ENCODE measurements around the gene ZBED4. TPM values are rescaled to one million over a fixed set of nuclear protein-coding genes. Genes with fewer than 3 reads are reported as not detected.
"Not testable (repeated sequence)": the region's sequence is repeated elsewhere in the genome, so short reads cannot be mapped to it uniquely, and the experiment has no call there.

Gene ZBED4, protein sequence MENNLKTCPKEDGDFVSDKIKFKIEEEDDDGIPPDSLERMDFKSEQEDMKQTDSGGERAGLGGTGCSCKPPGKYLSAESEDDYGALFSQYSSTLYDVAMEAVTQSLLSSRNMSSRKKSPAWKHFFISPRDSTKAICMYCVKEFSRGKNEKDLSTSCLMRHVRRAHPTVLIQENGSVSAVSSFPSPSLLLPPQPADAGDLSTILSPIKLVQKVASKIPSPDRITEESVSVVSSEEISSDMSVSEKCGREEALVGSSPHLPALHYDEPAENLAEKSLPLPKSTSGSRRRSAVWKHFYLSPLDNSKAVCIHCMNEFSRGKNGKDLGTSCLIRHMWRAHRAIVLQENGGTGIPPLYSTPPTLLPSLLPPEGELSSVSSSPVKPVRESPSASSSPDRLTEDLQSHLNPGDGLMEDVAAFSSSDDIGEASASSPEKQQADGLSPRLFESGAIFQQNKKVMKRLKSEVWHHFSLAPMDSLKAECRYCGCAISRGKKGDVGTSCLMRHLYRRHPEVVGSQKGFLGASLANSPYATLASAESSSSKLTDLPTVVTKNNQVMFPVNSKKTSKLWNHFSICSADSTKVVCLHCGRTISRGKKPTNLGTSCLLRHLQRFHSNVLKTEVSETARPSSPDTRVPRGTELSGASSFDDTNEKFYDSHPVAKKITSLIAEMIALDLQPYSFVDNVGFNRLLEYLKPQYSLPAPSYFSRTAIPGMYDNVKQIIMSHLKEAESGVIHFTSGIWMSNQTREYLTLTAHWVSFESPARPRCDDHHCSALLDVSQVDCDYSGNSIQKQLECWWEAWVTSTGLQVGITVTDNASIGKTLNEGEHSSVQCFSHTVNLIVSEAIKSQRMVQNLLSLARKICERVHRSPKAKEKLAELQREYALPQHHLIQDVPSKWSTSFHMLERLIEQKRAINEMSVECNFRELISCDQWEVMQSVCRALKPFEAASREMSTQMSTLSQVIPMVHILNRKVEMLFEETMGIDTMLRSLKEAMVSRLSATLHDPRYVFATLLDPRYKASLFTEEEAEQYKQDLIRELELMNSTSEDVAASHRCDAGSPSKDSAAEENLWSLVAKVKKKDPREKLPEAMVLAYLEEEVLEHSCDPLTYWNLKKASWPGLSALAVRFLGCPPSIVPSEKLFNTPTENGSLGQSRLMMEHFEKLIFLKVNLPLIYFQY
- total RNA-seq (2014; rRNA removed; shearing (Covaris generic)) = 10.0 and 12.8 TPM in 2 replicates

DNA sequence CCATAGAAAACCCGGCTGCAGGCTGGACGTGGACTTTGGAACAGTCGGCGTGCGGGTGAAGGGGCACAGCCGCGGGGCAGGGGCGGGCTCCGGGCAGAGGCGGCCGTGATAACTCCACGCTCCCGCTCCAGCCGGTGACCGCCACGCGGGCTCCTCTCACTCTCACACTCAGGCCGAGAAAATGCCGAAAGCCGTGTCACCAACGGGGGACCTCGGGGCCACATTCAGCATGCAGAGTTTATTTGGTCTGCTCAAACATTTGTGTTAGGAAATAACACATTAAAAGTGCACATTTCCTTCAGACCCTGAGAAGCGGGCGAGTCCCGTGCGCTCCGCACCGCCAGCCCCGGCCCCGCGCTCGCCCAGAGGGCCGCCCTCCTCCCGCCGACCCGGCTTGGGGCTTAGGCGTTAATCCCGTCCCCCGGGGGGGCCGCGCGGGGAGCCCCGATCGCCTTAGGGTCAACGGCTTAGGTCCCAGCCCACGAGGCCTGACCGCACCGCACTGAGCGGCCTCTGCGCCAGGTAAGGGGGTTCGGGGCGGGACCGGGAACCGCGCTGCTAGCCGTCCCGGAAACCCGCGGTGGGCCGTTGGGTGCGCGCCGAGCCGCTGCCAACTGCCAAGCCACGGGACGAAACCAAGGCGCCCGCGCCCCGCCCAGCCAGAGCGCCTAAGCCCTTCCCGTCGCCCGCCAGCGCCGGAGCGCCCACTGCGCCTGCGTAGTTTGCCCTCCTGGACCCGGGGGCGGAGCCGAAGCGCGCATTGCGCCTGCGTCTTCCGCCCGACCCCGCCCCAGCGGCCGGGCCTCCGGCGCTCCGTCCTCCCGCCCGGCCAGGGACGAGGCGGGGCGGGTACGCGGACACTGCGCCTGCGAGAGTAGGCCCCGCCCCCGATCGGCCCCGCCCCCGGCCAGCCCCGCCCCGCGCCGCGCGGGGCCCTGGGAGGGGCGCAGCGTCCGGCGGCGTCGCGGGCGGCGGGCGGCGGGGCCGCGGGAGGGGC is at the start of gene ZBED4:
Gene ZBED4, plus strand, starts transcription at position 947 of the 997 bp plus-strand sequence. CDS start 29,819 bp downstream, outside the sequence.
- DNase-seq (ENCODE audit: low spot score) = peak; percentile 95
- in situ Hi-C loops (cut with HindIII; ENCODE audit: low sequenced_read_pairs) = no loop called here

DNA sequence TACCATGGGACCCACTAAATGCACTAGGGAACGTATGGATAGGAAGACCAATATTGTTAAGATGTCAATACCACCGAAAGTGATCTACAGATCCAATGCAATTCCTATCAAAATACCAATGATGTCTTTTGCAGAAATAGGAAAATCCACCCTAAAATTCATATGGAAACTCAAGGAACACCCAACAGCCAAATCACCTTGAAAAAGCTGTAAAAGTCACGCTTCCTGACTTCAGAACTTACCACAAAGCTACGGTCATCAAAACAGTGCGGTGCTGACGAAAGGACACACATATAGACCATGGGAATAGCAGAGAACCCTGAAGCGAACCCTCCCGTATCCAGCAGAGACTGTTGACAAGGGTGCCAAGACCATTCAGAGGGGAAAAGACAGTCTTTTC is 46.5 kb upstream of the ZBED4 start:
- in situ Hi-C loops (cut with HindIII; ENCODE audit: low sequenced_read_pairs) = no loop called here
- DNase-seq (ENCODE audit: low spot score) = no peak

DNA sequence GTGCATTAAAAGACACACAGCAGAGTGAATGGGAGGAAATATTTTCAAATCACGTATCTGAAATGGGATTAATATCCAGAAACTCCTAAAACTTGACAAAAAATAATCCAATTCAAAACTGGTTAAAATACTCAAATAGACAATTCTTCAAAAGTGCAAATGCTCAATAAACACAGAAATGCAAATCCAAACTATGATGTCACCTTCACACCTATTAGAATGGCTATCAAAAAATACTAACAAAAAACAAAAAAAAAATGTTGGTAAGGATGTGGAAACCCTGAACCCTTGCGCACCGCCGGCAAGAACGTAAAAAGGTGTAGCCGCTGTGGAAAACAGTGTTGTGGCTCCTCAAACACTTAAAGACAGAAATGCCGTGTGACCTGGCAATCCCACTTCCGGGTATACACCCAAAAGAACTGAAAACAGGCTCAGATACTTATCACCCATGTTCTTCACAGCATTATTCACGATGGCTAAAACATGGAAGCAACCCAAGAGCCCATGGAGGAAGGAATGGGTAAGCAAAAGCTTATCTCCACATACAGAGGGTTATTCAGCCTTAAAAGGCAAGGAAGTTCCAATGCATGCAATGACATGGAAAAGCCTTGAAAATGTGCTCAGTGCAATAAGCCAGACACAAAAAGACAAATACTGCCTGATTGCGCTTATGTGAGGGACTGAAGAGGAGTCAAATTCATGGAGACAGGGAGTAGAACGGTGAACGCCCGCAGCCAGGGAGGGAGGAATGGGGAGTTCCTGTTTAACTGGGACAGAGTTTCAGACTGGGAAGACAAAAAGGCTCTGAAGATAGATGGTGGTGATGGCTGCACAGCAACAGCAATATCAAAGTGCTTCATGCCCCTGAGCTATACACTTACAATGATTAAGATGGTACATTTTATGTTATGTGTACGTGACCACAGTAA is 45.6 kb upstream of the ZBED4 start:
- DNase-seq (ENCODE audit: low spot score) = no peak
- in situ Hi-C loops (cut with HindIII; ENCODE audit: low sequenced_read_pairs) = no loop called here

DNA sequence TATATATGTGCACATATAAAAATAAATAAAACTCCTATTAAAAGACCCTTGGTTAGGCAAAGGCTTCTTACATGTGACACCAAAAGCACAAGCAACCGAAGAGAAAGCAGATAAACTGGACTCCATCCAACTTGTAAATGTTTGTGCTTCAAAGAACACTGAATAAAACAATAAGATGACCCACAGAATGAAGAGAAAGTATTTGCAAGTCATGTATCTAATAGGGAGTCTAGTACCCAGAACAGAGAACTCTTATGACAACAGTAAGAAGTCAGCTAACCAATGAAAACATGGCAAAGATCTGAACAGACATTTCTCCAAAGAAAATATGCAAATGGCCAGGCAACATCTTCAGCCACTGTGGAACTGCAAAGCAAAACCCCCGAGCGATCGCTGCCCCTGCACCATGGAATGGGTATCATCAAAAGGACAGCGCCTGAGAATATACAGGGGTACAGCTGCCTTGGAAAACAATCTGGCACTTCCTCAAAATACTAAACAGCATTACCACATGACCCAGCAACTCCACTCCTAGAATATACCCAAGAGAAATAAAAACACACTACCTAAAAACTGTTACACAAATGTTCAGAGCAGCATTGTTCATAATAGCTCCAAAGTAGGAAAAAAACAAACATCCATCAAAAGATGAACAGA is 43.2 kb upstream of the ZBED4 start:
- in situ Hi-C loops (cut with HindIII; ENCODE audit: low sequenced_read_pairs) = no loop called here
- no peak for DNase-seq (ENCODE audit: low spot score)

DNA sequence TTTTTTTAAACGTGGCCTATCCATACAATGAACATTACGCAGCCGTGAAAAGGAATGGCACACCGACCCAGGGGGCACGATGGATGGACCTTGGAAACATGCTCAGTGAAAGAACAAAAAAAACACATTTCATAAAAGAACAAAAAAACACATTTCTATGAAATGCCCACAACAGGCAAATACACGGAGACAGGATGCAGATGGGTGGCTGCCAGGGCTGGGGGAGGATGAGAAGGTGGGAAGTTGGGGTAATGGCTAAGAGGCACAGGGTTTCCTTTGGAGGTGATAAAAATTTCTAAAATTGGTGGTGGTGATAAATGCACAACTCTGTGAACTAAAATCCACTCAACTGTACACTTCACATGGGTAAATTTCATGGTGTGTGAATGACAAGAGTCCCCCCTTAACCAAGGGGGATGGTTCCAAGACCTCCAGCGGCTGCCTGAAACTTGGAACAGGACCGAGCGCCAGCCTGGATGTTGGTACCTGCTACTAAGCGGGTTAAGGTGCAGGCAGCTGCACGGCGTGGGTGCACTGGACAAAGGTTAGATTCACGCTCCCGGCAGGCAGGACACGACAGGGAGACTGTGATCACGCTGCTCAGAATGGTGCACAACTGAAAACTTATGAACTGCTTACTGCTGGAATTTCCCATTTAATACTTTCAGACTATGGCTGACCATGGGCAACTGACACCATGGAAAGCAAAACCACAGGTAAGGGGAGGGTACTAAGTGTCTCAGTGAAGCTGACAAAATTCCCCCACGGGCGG is 42.4 kb upstream of the ZBED4 start:
- no peak for DNase-seq (ENCODE audit: low spot score)
- in situ Hi-C loops (cut with HindIII; ENCODE audit: low sequenced_read_pairs) = no loop called here

DNA sequence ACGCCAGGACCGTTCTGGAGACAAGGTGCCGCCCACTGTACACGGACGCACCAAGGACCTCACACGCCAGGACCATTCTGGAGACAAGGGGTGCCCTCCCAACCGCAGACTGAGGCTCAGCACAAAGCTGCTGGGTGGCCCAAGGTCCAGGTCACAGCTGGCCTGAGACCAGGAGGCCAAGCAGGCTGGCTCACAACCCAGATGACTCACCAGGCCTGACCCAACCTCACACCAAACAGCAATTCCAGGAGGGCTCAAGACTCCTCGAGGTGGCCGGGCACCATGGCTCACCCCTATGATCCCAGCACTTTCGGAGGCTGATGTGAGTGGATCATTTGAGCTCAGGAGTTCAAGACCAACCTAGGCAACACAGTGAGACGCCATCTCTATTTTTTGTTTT is 40.8 kb upstream of the ZBED4 start:
- DNase-seq (ENCODE audit: low spot score) = no peak
- in situ Hi-C loops (cut with HindIII; ENCODE audit: low sequenced_read_pairs) = no loop called here

DNA sequence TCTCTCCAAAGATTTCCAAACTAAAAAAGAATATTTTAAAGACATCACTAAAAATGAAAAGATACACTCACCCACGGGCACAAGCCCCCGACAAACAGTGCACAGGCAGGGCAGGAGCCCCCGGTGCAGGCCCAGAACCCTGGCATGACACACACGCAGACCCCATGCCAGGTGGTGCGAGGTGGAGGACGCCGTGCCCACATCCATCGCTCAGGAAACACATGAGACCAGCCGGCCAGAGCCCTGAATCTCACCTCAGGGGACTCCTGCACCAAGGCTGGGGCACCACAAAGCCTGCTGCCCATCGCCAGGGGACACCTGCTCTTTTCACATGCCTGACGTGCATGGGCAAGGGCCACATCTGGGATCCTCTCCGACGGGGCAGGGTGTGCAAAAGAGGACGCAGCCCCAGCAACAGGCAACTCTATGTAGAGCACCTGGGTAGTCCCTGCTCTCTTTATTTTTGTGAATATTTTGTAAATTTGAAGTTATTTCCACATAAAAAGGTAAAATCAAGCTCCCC is 39.4 kb upstream of the ZBED4 start:
- no peak for DNase-seq (ENCODE audit: low spot score)
- in situ Hi-C loops (cut with HindIII; ENCODE audit: low sequenced_read_pairs) = no loop called here

DNA sequence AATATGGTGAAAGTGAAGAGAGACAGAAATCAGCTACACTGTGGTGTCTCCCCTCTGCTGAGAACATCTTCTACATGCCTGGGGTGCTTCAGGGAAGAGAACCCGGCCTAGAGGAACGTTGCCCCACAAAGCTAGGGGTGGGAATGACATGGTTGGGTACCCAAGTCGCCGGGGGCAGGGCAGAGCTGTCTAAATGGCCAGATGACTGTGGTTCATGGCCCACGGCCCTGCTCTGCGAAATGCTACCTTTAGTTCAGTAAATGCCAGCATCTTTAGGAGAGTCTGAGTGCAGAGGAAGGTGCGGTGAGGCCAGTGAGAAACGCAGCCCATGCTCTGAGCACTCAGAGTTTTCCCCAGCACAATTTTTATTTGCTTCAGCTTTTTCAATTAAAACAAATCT is 38.8 kb upstream of the ZBED4 start:
- DNase-seq (ENCODE audit: low spot score) = no peak
- in situ Hi-C loops (cut with HindIII; ENCODE audit: low sequenced_read_pairs) = no loop called here

DNA sequence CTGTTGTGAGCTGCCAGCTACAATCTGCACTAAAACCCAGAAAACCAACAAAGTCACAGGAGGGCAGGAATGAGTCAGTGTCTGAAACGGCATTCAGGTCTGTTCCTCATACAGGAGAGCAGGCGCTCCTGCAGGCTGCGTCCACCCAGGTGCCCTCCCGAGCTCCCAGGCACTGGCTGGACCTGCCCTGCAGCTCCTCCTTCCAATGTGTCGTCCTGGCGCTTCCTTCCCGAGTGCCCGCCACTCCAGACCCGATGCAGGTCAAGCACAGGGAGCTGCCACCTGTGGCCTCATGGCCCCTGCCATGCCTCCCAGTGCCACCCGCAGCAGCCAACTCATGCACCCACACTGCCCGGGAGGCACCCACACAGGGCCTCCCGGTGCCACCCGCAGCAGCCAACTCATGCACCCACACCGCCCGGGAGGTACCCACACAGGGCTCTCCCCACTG is 38.0 kb upstream of the ZBED4 start:
- DNase-seq (ENCODE audit: low spot score) = peak; percentile 71

DNA sequence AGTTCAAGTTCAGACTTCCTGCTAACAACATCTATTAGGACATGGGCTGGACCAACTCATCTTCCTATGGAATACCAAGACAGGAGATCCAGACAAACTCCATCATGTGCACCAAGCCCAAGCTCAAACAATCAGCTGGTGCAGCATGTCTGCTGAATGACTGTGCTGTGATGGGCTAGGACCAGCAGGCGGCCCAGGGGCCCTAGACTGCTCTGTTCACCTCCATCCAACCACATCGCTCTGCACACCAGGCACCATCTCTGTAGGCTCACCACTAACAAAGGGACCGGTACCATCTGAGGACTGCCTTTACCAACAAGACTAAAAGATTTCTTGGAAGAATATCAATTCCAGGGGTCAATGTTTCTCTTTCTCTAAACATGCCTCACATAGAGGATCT is 36.3 kb upstream of the ZBED4 start:
- no peak for DNase-seq (ENCODE audit: low spot score)
- in situ Hi-C loops (cut with HindIII; ENCODE audit: low sequenced_read_pairs) = no loop called here

More for the DNA sequence above, 38.0 kb upstream of the ZBED4 start:
- in situ Hi-C loops (cut with HindIII; ENCODE audit: low sequenced_read_pairs) = no loop called here

DNA sequence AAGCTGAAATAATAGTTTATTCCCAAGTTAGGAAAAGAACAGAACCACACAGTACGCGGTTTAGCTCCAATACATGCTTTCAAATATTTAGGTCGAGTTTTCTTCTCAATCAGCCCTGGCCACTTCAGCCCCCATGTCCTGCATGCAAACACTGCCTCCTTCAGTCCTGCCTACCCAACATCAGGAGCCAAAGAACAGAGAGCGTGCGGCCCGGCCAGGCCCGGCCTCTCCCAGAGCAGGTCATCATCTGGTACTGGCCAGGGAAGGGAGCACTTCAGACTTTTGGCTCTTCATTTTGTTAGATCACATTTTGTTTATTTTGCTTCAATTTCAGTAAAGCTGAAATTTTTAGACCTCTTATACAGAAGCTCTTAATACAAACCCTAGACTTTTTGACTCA is 32.7 kb upstream of the ZBED4 start:
- DNase-seq (ENCODE audit: low spot score) = peak; percentile 49
- in situ Hi-C loops (cut with HindIII; ENCODE audit: low sequenced_read_pairs) = no loop called here

DNA sequence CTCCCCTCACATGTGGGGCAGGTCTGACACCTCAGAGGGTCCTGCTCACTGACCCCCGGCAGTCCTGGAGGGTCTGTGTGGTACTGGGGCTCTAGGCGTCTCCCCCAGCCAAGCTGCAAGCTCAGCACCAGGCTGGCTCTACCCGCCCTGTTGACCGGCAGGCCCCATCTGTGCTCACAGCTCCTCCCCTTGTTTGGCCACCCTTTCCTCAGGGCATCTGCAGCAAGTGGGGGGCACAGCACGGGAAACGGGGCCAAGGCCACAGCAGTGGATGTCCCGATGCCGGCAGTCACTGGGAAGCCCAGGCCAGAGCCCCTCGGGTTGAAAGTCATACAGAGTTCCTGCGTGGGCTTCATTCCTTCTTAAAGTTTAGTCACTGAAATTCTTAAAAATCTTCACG is 31.9 kb upstream of the ZBED4 start:
- in situ Hi-C loops (cut with HindIII; ENCODE audit: low sequenced_read_pairs) = not testable (repeated sequence)
- DNase-seq (ENCODE audit: low spot score) = peak; percentile 41

DNA sequence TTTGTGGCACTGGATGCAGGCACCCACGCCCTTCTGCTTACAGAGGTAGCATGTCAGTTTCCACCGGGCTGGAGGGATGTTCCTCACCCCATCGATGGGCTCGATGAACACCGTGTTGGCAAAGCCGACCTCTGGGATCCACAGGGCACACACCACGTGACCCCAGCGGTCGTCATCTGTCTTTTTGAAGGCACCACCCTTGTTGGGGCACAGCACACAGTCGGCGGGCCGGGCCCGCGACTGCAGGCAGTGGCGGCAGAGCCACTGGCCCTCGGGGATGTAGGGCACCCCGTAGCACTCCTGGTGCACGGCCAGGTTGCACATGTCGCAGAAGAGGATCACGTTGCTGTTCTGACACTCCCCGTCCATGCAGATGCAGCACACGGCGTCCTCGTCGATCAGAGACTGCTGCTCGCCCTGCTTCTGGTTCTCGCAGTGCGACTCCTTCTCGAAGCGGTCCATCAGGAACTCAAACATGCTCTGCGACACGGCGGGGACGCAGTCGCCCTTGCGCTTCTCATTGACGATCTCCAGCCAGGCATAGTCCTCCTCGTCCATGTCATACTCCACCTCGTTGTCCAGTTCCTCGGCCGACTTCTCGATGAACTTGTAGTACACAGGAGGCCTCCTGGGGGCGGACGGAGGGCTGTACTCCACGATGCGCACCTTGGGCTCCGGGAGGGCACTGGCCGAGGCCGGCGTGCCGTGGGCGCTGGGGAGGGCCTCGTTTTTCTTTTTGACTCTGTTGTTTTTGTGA is 30.2 kb upstream of the ZBED4 start:
- no peak for DNase-seq (ENCODE audit: low spot score)
- in situ Hi-C loops (cut with HindIII; ENCODE audit: low sequenced_read_pairs) = no loop called here

DNA sequence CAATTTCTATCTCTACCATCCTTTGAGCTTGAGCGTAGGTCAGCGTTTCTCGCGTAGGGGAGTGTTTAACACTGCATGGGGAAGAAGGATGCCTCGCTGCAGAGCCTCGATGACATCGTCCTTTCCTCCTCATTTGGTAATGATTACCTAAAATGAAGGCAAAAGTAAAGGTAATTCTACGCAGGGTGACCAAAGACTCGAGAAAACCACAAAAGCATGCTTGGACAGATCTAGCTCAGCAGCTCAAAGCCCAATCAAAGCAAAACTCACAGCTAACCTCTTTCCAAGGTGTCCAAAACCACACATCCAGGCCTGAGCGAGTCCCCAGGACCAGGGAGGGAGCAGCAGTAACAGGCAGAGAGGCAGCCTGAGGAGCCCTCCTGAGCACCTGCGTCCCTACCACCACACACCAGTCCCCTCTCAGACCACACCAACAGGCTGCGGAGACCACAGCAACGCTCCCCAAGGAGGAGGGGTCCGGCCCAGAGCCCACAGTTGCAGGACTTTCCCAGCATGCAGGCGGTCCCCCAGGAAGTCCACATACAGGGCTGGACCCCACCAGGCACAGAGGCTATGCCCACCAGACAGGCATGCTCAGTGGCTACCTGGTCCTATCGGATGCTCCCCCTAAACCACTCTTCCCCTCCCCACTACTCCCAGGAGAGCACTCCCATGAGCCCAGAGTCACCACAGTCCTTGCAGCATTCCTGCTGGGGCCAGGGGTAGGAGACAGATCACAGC is 29.3 kb upstream of the ZBED4 start:
- in situ Hi-C loops (cut with HindIII; ENCODE audit: low sequenced_read_pairs) = no loop called here
- DNase-seq (ENCODE audit: low spot score) = no peak

DNA sequence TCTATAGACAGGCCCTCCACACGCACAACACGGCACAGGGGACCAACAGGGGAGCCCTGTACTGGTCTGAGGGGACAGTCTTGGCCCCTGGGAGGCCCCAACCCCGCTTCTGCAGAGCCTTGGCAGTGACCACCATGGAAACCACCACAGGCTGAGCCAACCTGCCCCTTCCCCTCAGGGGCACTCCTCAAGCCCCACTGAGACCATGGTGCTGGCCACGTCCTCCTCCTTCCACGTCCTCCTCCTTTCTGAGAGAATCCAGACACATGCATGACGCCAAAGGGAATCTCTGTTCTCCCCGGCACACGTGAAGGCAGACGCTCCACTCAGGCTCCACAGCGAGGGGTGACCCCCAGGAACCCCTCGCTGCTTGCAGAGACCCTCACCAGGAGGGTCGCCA is 28.7 kb upstream of the ZBED4 start:
- in situ Hi-C loops (cut with HindIII; ENCODE audit: low sequenced_read_pairs) = no loop called here
- no peak for DNase-seq (ENCODE audit: low spot score)

All from G401 (cell line).